Measurements from ENCODE around the gene STK17A.

DNA sequence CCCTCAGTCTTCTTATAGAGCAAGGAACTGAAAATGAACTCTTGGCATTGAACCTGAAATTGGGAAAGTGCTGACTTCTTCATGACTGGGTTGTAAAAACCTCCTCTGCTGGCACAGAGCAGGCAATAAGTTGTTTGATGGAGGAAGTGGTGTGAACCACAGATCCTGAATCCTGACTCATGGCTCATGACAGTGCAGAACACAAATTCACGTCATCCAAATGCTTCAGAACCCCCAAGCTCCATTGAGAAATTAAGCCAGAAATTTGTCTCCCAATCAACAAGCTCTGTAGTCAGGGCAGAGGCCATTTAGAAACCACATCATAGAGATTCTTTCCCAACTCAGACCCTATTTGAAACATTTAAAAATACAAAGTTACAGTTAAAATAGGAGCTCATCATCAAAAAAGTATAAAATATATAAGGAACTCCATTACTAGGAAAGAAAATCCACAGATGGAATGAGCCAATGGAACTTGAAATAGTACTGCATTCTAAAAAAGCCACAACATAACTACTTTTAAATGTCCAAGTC lies 10.3 kb upstream of the STK17A start:
- TF ChIP-seq ZNF8 (CRISPR knock-in tag; IDR thresholded peaks at IDR 0.05) = no peak
- TF ChIP-seq, protein P1, sequence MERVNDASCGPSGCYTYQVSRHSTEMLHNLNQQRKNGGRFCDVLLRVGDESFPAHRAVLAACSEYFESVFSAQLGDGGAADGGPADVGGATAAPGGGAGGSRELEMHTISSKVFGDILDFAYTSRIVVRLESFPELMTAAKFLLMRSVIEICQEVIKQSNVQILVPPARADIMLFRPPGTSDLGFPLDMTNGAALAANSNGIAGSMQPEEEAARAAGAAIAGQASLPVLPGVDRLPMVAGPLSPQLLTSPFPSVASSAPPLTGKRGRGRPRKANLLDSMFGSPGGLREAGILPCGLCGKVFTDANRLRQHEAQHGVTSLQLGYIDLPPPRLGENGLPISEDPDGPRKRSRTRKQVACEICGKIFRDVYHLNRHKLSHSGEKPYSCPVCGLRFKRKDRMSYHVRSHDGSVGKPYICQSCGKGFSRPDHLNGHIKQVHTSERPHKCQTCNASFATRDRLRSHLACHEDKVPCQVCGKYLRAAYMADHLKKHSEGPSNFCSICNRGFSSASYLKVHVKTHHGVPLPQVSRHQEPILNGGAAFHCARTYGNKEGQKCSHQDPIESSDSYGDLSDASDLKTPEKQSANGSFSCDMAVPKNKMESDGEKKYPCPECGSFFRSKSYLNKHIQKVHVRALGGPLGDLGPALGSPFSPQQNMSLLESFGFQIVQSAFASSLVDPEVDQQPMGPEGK (CRISPR knock-in tag; IDR thresholded peaks at IDR 0.05; ENCODE audit: borderline replicate concordance) = no peak; the same call in 1 of the 2 replicates
- no peak for TF ChIP-seq ZC3H10 (CRISPR knock-in tag; IDR thresholded peaks at IDR 0.05)
- TF ChIP-seq BACH2 (CRISPR knock-in tag; IDR thresholded peaks at IDR 0.05; ENCODE audit: borderline replicate concordance) = no peak
- no peak for TF ChIP-seq GLIS3 (CRISPR knock-in tag; IDR thresholded peaks at IDR 0.05)
- TF ChIP-seq ZFP3 (CRISPR knock-in tag; IDR thresholded peaks at IDR 0.05) = no peak
- no peak for TF ChIP-seq ZFP30 (CRISPR knock-in tag; IDR thresholded peaks at IDR 0.05)
- no peak for TF ChIP-seq ESRRG (CRISPR knock-in tag; IDR thresholded peaks at IDR 0.05)

All from SK-N-SH treated with all-trans-retinoic acid at 6 μM for 48 hours (cell line).